Activated CD4-positive, alpha-beta T cell treated with anti-CD3 and anti-CD28 coated beads, Interleukin-2, amount 10 ng/mL, durations not matched to agents 24 days and 14 days (primary cell): ENCODE measurements around the gene ADAMTSL1. TPM values are rescaled to one million over a fixed set of nuclear protein-coding genes. Genes with fewer than 3 reads are reported as not detected.

Source experiments
- DNase-seq: peaks from one replicate; pipeline ENCODE4 v3.0.0; 2022
- H3K27ac Mint-ChIP-seq: one replicate; pipeline ENCODE4 v1.8.0; 2022; ENCODE audit warnings: mild to moderate bottlenecking, mixed read lengths
- H3K27me3 Mint-ChIP-seq: one replicate; pipeline ENCODE4 v1.8.0; 2022; ENCODE audit warnings: mixed read lengths
- H3K36me3 Mint-ChIP-seq: one replicate; pipeline ENCODE4 v1.8.0; 2022; ENCODE audit warnings: low read depth, mild to moderate bottlenecking, mixed read lengths
- H3K4me1 Mint-ChIP-seq: one replicate; pipeline ENCODE4 v1.8.0; 2021; ENCODE audit warnings: mixed read lengths
- H3K4me3 Mint-ChIP-seq: one replicate; pipeline ENCODE4 v1.8.0; 2022; ENCODE audit warnings: mild to moderate bottlenecking, moderate library complexity, mixed read lengths
- H3K9me3 Mint-ChIP-seq: one replicate; pipeline ENCODE4 v1.8.0; 2021; ENCODE audit warnings: mixed read lengths
- intact Hi-C: fragments of 100-400 bp; cut with micrococcal nuclease; formaldehyde crosslinking; loops from one replicate; pipeline ENCODE4 v1.15.1; 2023
- total RNA-seq: library from RNA; stranded (reverse); gene quantifications from 2 replicates; pipeline ENCODE4 v1.2.3, GENCODE V29; 2022

ADAMTSL1 gene
- total RNA-seq, 1 donor from 2014 or later, result not detected

- no peaks in the 10 kb centered on the region for H3K4me1 Mint-ChIP-seq
- DNase-seq, result no peak
- no peak overlapping the region for H3K4me3 Mint-ChIP-seq
- peaks cover 11% of the 10 kb centered on the region for H3K27me3 Mint-ChIP-seq
- H3K27ac Mint-ChIP-seq, result no peak overlapping the region
- H3K36me3 Mint-ChIP-seq, result no peaks in the 10 kb centered on the region
- intact Hi-C loops, result no loop called here
- H3K9me3 Mint-ChIP-seq, result no peaks in the 10 kb centered on the region
Measured at GRCh38 chr9:18770131-18770908, 296.4 kb downstream of the ADAMTSL1 start.

GRCh38 chr9:18771011-18771410 is 297.1 kb downstream of the ADAMTSL1 start:
- intact Hi-C loops, result no loop called here
- DNase-seq, result no peak
- H3K36me3 Mint-ChIP-seq, result no peaks in the 10 kb centered on the region
- no peaks in the 10 kb centered on the region for H3K9me3 Mint-ChIP-seq
- H3K4me1 Mint-ChIP-seq, result no peaks in the 10 kb centered on the region
- no peak overlapping the region for H3K4me3 Mint-ChIP-seq
- H3K27ac Mint-ChIP-seq, result no peak overlapping the region
- H3K27me3 Mint-ChIP-seq, result peaks cover 10% of the 10 kb centered on the region

GRCh38 chr9:18771763-18772162 is 297.8 kb downstream of the ADAMTSL1 start:
- Mint-ChIP-seq H3K4me3 (no peak overlapping the region), H3K9me3 (no peaks in the 10 kb centered on the region), H3K27me3 (peaks cover 8% of the 10 kb centered on the region), H3K27ac (no peak overlapping the region), H3K4me1 (no peaks in the 10 kb centered on the region), H3K36me3 (no peaks in the 10 kb centered on the region)
- no peak for DNase-seq
- intact Hi-C loops, result no loop called here

GRCh38 chr9:18775241-18775640 is 301.3 kb downstream of the ADAMTSL1 start:
- H3K9me3 Mint-ChIP-seq, result no peaks in the 10 kb centered on the region
- no peaks in the 10 kb centered on the region for H3K36me3 Mint-ChIP-seq
- no peak for DNase-seq
- no peaks in the 10 kb centered on the region for H3K4me1 Mint-ChIP-seq
- H3K27ac Mint-ChIP-seq, result no peak overlapping the region
- intact Hi-C loops, result no loop called here
- peaks cover 6% of the 10 kb centered on the region for H3K27me3 Mint-ChIP-seq
- no peak overlapping the region for H3K4me3 Mint-ChIP-seq

GRCh38 chr9:18775930-18776329 is 302.0 kb downstream of the ADAMTSL1 start:
- Mint-ChIP-seq H3K27ac (no peak overlapping the region), H3K4me3 (no peak overlapping the region), H3K36me3 (no peaks in the 10 kb centered on the region), H3K27me3 (peaks cover 6% of the 10 kb centered on the region), H3K9me3 (no peaks in the 10 kb centered on the region), H3K4me1 (no peaks in the 10 kb centered on the region)
- intact Hi-C loops, result no loop called here
- DNase-seq, result no peak

GRCh38 chr9:18776836-18777820 is 303.2 kb downstream of the ADAMTSL1 start:
- Mint-ChIP-seq H3K9me3 (no peaks in the 10 kb centered on the region), H3K4me1 (no peaks in the 10 kb centered on the region), H3K4me3 (no peak overlapping the region), H3K27me3 (peaks cover under 1% of the 10 kb centered on the region), H3K36me3 (no peaks in the 10 kb centered on the region), H3K27ac (no peak overlapping the region)
- intact Hi-C loops, result no loop called here
- DNase-seq, result no peak

- no peak for DNase-seq
- Mint-ChIP-seq H3K4me1 (no peaks in the 10 kb centered on the region), H3K36me3 (no peaks in the 10 kb centered on the region), H3K27me3 (no peaks in the 10 kb centered on the region), H3K9me3 (no peaks in the 10 kb centered on the region), H3K27ac (no peak overlapping the region), H3K4me3 (no peak overlapping the region)
- intact Hi-C loops, result no loop called here
Measured at GRCh38 chr9:18778147-18778546, 304.2 kb downstream of the ADAMTSL1 start.

- Mint-ChIP-seq H3K9me3 (no peaks in the 10 kb centered on the region), H3K4me3 (no peak overlapping the region), H3K4me1 (no peaks in the 10 kb centered on the region), H3K27me3 (no peaks in the 10 kb centered on the region), H3K27ac (no peak overlapping the region), H3K36me3 (no peaks in the 10 kb centered on the region)
- no peak for DNase-seq
- intact Hi-C loops, result no loop called here
Measured at GRCh38 chr9:18778846-18779245, 304.9 kb downstream of the ADAMTSL1 start.

- no peaks in the 10 kb centered on the region for H3K27me3 Mint-ChIP-seq
- intact Hi-C loops, result no loop called here
- no peaks in the 10 kb centered on the region for H3K4me1 Mint-ChIP-seq
- DNase-seq, result no peak
- no peak overlapping the region for H3K4me3 Mint-ChIP-seq
- H3K27ac Mint-ChIP-seq, result no peak overlapping the region
- no peaks in the 10 kb centered on the region for H3K36me3 Mint-ChIP-seq
- no peaks in the 10 kb centered on the region for H3K9me3 Mint-ChIP-seq
Measured at GRCh38 chr9:18783909-18784308, 310.0 kb downstream of the ADAMTSL1 start.

- Mint-ChIP-seq H3K27me3 (no peaks in the 10 kb centered on the region), H3K36me3 (no peaks in the 10 kb centered on the region), H3K27ac (no peak overlapping the region), H3K4me3 (no peak overlapping the region), H3K9me3 (no peaks in the 10 kb centered on the region), H3K4me1 (no peaks in the 10 kb centered on the region)
- intact Hi-C loops, result no loop called here
- DNase-seq, result no peak
Measured at GRCh38 chr9:18785604-18786003, 311.7 kb downstream of the ADAMTSL1 start.

- no peaks in the 10 kb centered on the region for H3K4me1 Mint-ChIP-seq
- no peaks in the 10 kb centered on the region for H3K9me3 Mint-ChIP-seq
- H3K36me3 Mint-ChIP-seq, result no peaks in the 10 kb centered on the region
- no peak for DNase-seq
- no peaks in the 10 kb centered on the region for H3K27me3 Mint-ChIP-seq
- H3K27ac Mint-ChIP-seq, result no peak overlapping the region
- no peak overlapping the region for H3K4me3 Mint-ChIP-seq
- intact Hi-C loops, result no loop called here
Measured at GRCh38 chr9:18786196-18786595, 312.2 kb downstream of the ADAMTSL1 start.

GRCh38 chr9:18786911-18787650 is 313.1 kb downstream of the ADAMTSL1 start:
- intact Hi-C loops, result no loop called here
- Mint-ChIP-seq H3K9me3 (no peaks in the 10 kb centered on the region), H3K36me3 (no peaks in the 10 kb centered on the region), H3K4me1 (no peaks in the 10 kb centered on the region), H3K27ac (no peak overlapping the region), H3K27me3 (no peaks in the 10 kb centered on the region), H3K4me3 (no peak overlapping the region)
- DNase-seq, result no peak

GRCh38 chr9:18788256-18788655 is 314.3 kb downstream of the ADAMTSL1 start:
- Mint-ChIP-seq H3K36me3 (no peaks in the 10 kb centered on the region), H3K27ac (no peak overlapping the region)

GRCh38 chr9:18791074-18791473 is 317.1 kb downstream of the ADAMTSL1 start:
- H3K9me3 Mint-ChIP-seq, result no peaks in the 10 kb centered on the region
- H3K4me1 Mint-ChIP-seq, result no peaks in the 10 kb centered on the region
- no peak overlapping the region for H3K27ac Mint-ChIP-seq
- DNase-seq, result no peak
- no peaks in the 10 kb centered on the region for H3K27me3 Mint-ChIP-seq
- intact Hi-C loops, result no loop called here
- H3K36me3 Mint-ChIP-seq, result no peaks in the 10 kb centered on the region
- no peak overlapping the region for H3K4me3 Mint-ChIP-seq

More at GRCh38 chr9:18788256-18788655, 314.3 kb downstream of the ADAMTSL1 start:
- H3K27me3 Mint-ChIP-seq, result no peaks in the 10 kb centered on the region
- intact Hi-C loops, result no loop called here
- no peak overlapping the region for H3K4me3 Mint-ChIP-seq
- H3K4me1 Mint-ChIP-seq, result no peaks in the 10 kb centered on the region
- H3K9me3 Mint-ChIP-seq, result no peaks in the 10 kb centered on the region
- DNase-seq, result no peak
